NT2/D1 (cell line): ENCODE data around the gene FAF1.

Experiments used
- SUZ12 ChIP-seq: IDR thresholded peaks from 2 replicates; pipeline ENCODE4 v1.6.1; 2011; ENCODE audit not compliant: insufficient read length, insufficient read depth; ENCODE audit errors: extremely low read depth
- YY1 ChIP-seq: IDR thresholded peaks from 2 replicates; pipeline ENCODE4 v1.6.1; 2011; ENCODE audit not compliant: insufficient read length, insufficient read depth
- ZNF274 ChIP-seq: IDR thresholded peaks from 2 replicates; pipeline ENCODE4 v1.6.1; 2011; ENCODE audit warnings: mild to moderate bottlenecking, low read depth, low read length

- no peak for TF ChIP-seq YY1
- TF ChIP-seq ZNF274 = no peak
- no peak for TF ChIP-seq SUZ12
These were observed 224.6 kb downstream of the FAF1 start for GRCh38 chr1:50735443-50735842.
